CD4-positive, CD25-positive, alpha-beta regulatory T cell (primary cell): ENCODE data around the gene ARSD. TPM values are rescaled to one million over a fixed set of nuclear protein-coding genes. Genes with fewer than 3 reads are reported as not detected.
"Not testable (repeated sequence)": the region's sequence is repeated elsewhere in the genome, so short reads cannot be mapped to it uniquely, and the experiment has no call there.

ENCODE experiments used
- ATAC-seq, 2 donors: fragments of 150-1000 bp; cut with Tn5 transposase; one replicate each; pipeline ENCODE4 v1.10.0; 2021; ENCODE audit warnings: low read depth in 2 of 2, moderate number of reproducible peaks in 2 of 2, moderate library complexity in 1 of 2
- DNase-seq, 3 donors: peaks; one replicate each; pipeline versions ENCODE4 v3.0.0 to v3.0.0-alpha.2; 2012 to 2022; ENCODE audit warnings: mixed read lengths in 1 of 3
- H3K27ac ChIP-seq: one replicate; pipeline ENCODE4 v1.7.0; 2013; ENCODE audit warnings: mild to moderate bottlenecking, low read length; ENCODE audit not compliant: insufficient read depth, poor library complexity, severe bottlenecking
- H3K27me3 ChIP-seq: one replicate; pipeline ENCODE4 v1.7.0; 2013; ENCODE audit warnings: low read length; ENCODE audit not compliant: control insufficient read depth, insufficient read depth
- H3K36me3 ChIP-seq: one replicate; pipeline ENCODE4 v1.7.0; 2013; ENCODE audit warnings: mild to moderate bottlenecking, low read length, moderate library complexity; ENCODE audit not compliant: control insufficient read depth, insufficient read depth
- H3K4me1 ChIP-seq: 2 replicates; pipeline ENCODE4 v1.7.0; 2013; ENCODE audit warnings: mild to moderate bottlenecking, low read length; ENCODE audit not compliant: insufficient read depth, control insufficient read depth, poor library complexity, severe bottlenecking
- H3K4me3 ChIP-seq: one replicate; pipeline ENCODE4 v1.7.0; 2013; ENCODE audit warnings: low read depth, mild to moderate bottlenecking, low read length, moderate library complexity
- H3K9me3 ChIP-seq, 2 experiments: 1 replicate in 1 of 2; 2 replicates in 1 of 2; pipeline ENCODE4 v1.7.0; 2013; ENCODE audit warnings: low read length in 2 of 2, mild to moderate bottlenecking in 1 of 2, moderate library complexity in 1 of 2; ENCODE audit not compliant: control insufficient read depth in 2 of 2
- H3K27ac Mint-ChIP-seq, 3 donors: one replicate each; pipeline ENCODE4 v1.8.0; 2020 to 2022; ENCODE audit warnings: mild to moderate bottlenecking in 3 of 3, mixed read lengths in 3 of 3, moderate library complexity in 2 of 3
- H3K27me3 Mint-ChIP-seq: one replicate; pipeline ENCODE4 v1.8.0; 2022; ENCODE audit warnings: mild to moderate bottlenecking, mixed read lengths
- H3K36me3 Mint-ChIP-seq: one replicate; pipeline ENCODE4 v1.8.0; 2020; ENCODE audit warnings: mixed read lengths
- H3K4me1 Mint-ChIP-seq, 4 donors: one replicate each; pipeline ENCODE4 v1.8.0; 2020 to 2022; ENCODE audit warnings: mixed read lengths in 4 of 4, mild to moderate bottlenecking in 1 of 4
- H3K4me3 Mint-ChIP-seq, 4 donors: one replicate each; pipeline ENCODE4 v1.8.0; 2020 to 2022; ENCODE audit warnings: mild to moderate bottlenecking in 4 of 4, mixed read lengths in 4 of 4, moderate library complexity in 3 of 4
- H3K9me3 Mint-ChIP-seq, 7 donors: one replicate each; pipeline ENCODE4 v1.8.0; 2020 to 2022; ENCODE audit warnings: mixed read lengths in 7 of 7, mild to moderate bottlenecking in 3 of 7, moderate library complexity in 2 of 7
- polyA plus RNA-seq, 4 donors: library from polyadenylated mRNA; unstranded; fragments of 300-500 nt; fragmentation: Illumina TruSeq; gene quantifications; one replicate each; pipeline ENCODE4 v1.2.3, GENCODE V29; 2021
- total RNA-seq: library from RNA; stranded (reverse); gene quantifications from one replicate; pipeline ENCODE4 v1.2.3, GENCODE V29; 2022

The ARSD gene
- total and polyA plus RNA-seq, 5 donors from 2014 or later = 0.67 to 1.8 (median 1.5) TPM

GRCh38 chrX:2955281-2955680, 26.1 kb upstream of the ARSD start:
- H3K4me1 ChIP-seq = no peaks in the 10 kb centered on the region
- no peaks in the 10 kb centered on the region for H3K27me3 ChIP-seq
- H3K9me3 ChIP-seq = no peaks in the 10 kb centered on the region
- Mint-ChIP-seq H3K4me3 (no peak overlapping the region), H3K36me3 (no peaks in the 10 kb centered on the region), H3K9me3 (peaks cover 0 to 2% (median 0%) of the 10 kb centered on the region in 7 donors), H3K27ac (no peak overlapping the region), H3K4me1 (no peaks in the 10 kb centered on the region), H3K27me3 (no peaks in the 10 kb centered on the region)
- ATAC-seq (no peak), DNase-seq (no peak)
- H3K36me3 ChIP-seq = no peaks in the 10 kb centered on the region
- H3K27ac ChIP-seq = no peak overlapping the region
- no peak overlapping the region for H3K4me3 ChIP-seq

DNA sequence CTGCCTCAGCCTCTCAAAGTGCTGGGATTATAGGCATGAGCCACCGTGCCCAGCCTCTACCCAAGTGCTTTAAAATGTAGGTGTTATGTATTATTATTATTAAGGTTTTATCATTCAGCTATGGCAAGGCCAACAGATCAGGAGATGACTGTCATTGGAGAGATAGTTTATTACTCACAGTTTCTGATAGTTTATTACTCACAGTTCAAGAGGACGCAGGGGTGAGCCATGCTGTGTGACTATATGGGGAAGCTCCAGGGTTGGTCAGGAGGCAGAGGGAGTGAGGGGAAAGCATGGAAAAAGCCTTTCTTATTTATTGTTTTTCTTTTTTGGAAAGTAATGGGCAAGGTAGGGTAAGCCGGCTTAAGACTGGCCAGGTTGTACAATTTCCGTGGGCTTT, 25.4 kb upstream of the ARSD start:
- Mint-ChIP-seq H3K4me3 (no peak overlapping the region), H3K4me1 (no peaks in the 10 kb centered on the region)
- no peaks in the 10 kb centered on the region for H3K4me1 ChIP-seq

DNA sequence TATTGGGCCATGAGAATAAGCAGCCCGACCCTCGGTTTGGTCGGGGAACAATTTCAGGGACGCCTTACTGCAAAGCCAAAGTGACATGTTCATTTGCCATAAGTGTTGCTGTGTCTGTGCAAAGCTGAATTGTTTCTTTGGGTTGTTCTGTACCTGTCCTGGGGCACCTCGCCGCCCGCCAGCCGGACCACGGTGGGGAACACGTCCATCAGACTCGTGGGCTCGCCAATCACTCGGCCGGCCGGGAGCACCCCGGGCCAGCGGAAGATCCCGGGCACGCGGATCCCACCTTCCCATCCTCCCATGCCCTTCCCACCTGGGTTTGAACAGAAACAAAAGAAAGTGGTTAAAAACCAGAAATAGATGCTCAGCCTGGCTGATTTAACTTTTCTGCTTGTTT, 8.8 kb upstream of the ARSD start:
- not testable (repeated sequence) for H3K36me3 ChIP-seq, ATAC-seq, H3K9me3 Mint-ChIP-seq, H3K27me3 Mint-ChIP-seq, H3K36me3 Mint-ChIP-seq, H3K4me1 Mint-ChIP-seq, H3K27ac ChIP-seq, H3K9me3 ChIP-seq, H3K27ac Mint-ChIP-seq, H3K4me3 Mint-ChIP-seq, H3K4me3 ChIP-seq, H3K27me3 ChIP-seq, H3K4me1 ChIP-seq, DNase-seq

More for the DNA sequence above, 25.4 kb upstream of the ARSD start:
- H3K4me3 ChIP-seq = no peak overlapping the region
- no peak overlapping the region for H3K27ac Mint-ChIP-seq
- H3K27me3 Mint-ChIP-seq = no peaks in the 10 kb centered on the region
- ATAC-seq = no peak
- no peaks in the 10 kb centered on the region for H3K36me3 ChIP-seq
- H3K36me3 Mint-ChIP-seq = no peaks in the 10 kb centered on the region
- no peaks in the 10 kb centered on the region for H3K27me3 ChIP-seq
- no peak for DNase-seq
- peaks cover 0 to 2% (median 0%) of the 10 kb centered on the region in 7 donors for H3K9me3 Mint-ChIP-seq
- H3K9me3 ChIP-seq = no peaks in the 10 kb centered on the region
- H3K27ac ChIP-seq = no peak overlapping the region

DNA sequence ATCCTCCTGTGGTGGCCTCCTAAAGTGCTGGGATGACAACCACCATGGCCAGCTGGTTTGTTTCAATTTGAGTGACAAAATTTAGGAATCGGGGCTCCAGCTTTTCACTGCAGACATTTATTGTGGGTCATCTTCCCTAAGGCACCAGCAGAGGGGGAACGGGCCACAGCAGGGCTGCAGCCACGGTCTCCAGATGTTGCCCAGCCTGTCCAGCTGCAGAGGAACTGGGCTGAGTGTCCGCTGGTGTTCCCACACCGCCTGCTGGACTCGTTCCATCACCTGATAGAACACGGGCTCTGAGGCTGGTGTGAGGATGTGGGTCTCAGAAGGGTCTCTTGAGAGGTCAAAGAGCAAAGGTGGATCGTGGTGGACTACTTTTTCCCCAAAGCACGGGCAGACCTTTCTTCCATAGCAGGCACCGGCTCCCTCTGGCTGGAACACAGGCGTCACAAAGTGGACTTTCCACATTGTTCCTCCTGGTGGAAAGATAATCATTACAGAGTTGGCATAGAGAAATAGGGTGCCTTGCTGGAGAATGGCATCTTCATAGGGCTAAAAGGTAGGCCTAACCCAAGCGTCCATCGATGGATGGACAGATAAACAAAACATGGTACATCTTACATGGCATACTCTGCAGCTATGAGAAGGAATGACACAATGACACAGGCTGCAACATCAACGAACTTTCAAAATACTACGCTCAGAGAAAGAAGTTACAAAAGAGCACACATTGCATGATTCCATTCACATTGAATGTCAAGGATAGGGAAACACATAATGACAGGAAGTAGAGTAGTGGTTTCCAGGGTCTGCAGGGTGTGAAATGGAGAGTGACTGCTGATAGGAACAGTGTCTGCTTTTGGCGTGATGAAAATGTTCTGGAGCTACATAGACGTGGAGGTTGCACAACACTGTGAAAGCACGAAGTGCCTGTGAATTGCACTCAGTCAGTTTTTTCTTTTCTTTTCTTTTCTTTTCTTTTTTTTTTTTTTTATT, 5.9 kb upstream of the ARSD start:
- Histone ChIP-seq H3K4me3 (no peak overlapping the region), H3K36me3 (no peaks in the 10 kb centered on the region), H3K9me3 (no peaks in the 10 kb centered on the region), H3K27ac (no peak overlapping the region), H3K4me1 (no peaks in the 10 kb centered on the region), H3K27me3 (no peaks in the 10 kb centered on the region)
- Mint-ChIP-seq H3K9me3 (peaks cover 0 to 10% (median 0%) of the 10 kb centered on the region in 7 donors), H3K4me3 (no peak overlapping the region), H3K27ac (no peak overlapping the region), H3K36me3 (no peaks in the 10 kb centered on the region), H3K4me1 (peaks cover 0 to 3% (median 0%) of the 10 kb centered on the region in 4 donors), H3K27me3 (peaks cover 4% of the 10 kb centered on the region)
- ATAC-seq (no peak), DNase-seq (no peak)

DNA sequence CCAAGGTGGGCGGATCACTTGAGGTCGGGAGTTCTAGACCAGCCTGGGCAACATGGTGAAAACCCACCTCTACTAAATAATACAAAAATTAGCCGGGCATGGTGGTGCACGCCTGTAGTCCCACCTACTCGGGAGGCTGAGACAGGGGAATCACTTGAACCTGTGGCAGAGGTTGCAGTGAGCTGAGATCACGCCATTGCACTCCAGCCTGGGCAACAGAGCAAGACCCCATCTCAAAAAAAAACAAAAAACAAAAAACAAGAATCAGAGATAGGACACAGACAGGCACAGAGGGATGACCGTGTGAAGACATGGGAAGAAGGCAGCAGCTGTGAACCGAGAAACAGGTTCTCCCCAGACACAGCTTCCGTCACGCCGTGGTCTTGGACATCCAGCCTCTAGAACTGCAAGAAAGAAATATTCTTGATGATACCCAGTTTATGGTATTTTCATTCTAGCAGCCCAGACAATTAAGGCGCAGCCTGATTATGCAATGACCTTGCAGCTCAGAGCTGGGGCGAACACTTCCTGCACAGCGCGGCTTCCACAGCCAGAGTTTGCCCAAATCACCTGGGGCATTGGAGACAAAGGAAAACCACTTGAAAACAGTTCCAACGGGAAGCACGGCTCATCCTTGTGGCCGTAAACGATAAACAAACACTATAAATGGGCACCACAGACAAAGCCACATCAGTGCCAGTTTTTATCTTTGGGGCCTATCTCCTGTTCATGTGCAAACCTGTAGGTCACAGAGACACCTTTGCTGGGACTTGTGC, 4.2 kb upstream of the ARSD start:
- ATAC-seq = no peak
- Histone ChIP-seq H3K4me3 (no peak overlapping the region), H3K27me3 (no peaks in the 10 kb centered on the region), H3K36me3 (no peaks in the 10 kb centered on the region), H3K9me3 (no peaks in the 10 kb centered on the region), H3K4me1 (no peaks in the 10 kb centered on the region), H3K27ac (no peak overlapping the region)
- DNase-seq = no peak
- Mint-ChIP-seq H3K9me3 (peaks cover 0 to 10% (median 0%) of the 10 kb centered on the region in 7 donors), H3K27ac (no peak overlapping the region), H3K27me3 (no peaks in the 10 kb centered on the region), H3K4me3 (no peak overlapping the region), H3K36me3 (no peaks in the 10 kb centered on the region), H3K4me1 (peaks cover 0 to 3% (median 0%) of the 10 kb centered on the region in 4 donors)

DNA sequence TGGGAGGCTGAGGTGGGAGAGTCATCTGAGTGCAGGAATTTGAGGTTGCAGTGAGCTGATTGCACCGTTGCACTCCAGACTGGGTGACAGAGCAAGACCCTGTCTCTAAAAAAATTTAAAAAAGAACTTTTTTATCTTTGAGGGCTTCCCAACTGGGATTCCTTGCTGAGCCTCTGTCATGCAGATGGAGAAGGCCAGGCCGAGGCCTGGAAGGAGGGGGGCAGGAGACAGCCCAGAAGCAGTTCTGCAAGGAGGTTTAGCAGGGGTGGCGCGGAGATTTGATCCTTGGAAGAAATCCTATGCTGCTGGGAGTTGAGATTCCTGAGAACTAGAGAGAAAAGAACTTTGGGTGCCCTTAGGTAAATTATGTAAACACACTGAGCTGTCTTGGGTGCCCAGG, 2.5 kb upstream of the ARSD start:
- H3K27ac ChIP-seq = no peak overlapping the region
- no peaks in the 10 kb centered on the region for H3K9me3 ChIP-seq
- no peak overlapping the region for H3K4me3 ChIP-seq
- H3K27me3 ChIP-seq = no peaks in the 10 kb centered on the region
- Mint-ChIP-seq H3K4me1 (peaks cover 0 to 3% (median 0%) of the 10 kb centered on the region in 4 donors), H3K4me3 (no peak overlapping the region), H3K27me3 (no peaks in the 10 kb centered on the region), H3K27ac (no peak overlapping the region), H3K36me3 (no peaks in the 10 kb centered on the region), H3K9me3 (peaks cover 0 to 14% (median 0%) of the 10 kb centered on the region in 7 donors)
- H3K4me1 ChIP-seq = no peaks in the 10 kb centered on the region
- no peak for DNase-seq
- H3K36me3 ChIP-seq = no peaks in the 10 kb centered on the region
- no peak for ATAC-seq

DNA sequence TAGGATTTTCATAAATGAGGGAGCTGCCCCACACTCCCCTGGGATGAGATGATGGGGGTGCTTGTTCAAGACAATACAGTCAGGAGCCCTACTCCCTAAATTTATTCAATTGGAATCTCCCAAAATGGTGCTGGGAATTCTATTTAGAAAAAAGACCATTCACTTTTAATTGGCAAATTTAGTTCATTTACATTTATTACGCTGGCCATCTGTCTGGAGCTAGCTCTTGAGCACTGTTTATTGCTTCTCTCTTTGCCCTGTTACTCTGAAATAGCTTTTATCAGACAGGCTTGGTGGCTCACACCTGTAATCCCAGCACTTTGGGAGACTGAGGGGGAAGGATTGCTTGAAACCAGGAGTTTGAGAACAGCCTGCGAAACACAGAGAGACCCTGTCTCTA, 2.0 kb upstream of the ARSD start:
- H3K36me3 ChIP-seq = no peaks in the 10 kb centered on the region
- no peaks in the 10 kb centered on the region for H3K27me3 ChIP-seq
- H3K9me3 ChIP-seq = no peaks in the 10 kb centered on the region
- H3K36me3 Mint-ChIP-seq = no peaks in the 10 kb centered on the region
- no peaks in the 10 kb centered on the region for H3K4me1 ChIP-seq
- no peaks in the 10 kb centered on the region for H3K27me3 Mint-ChIP-seq
- peaks cover 0 to 3% (median 0%) of the 10 kb centered on the region in 4 donors for H3K4me1 Mint-ChIP-seq
- ATAC-seq = no peak
- no peak overlapping the region for H3K27ac ChIP-seq
- DNase-seq = no peak
- H3K27ac Mint-ChIP-seq = no peak overlapping the region
- H3K9me3 Mint-ChIP-seq = peaks cover 0 to 14% (median 0%) of the 10 kb centered on the region in 7 donors
- no peak overlapping the region for H3K4me3 Mint-ChIP-seq
- no peak overlapping the region for H3K4me3 ChIP-seq
